ENCODE results near the gene POU2F2. TPM values are rescaled to one million over a fixed set of nuclear protein-coding genes. Genes with fewer than 3 reads are reported as not detected.

Gene POU2F2
- total and polyA plus RNA-seq, 9 of the 15 experiments (the other 6 are each of a cell fraction or from before 2014, with no cell fraction given): 0.03 to 0.68 (median 0.14) TPM

DNA sequence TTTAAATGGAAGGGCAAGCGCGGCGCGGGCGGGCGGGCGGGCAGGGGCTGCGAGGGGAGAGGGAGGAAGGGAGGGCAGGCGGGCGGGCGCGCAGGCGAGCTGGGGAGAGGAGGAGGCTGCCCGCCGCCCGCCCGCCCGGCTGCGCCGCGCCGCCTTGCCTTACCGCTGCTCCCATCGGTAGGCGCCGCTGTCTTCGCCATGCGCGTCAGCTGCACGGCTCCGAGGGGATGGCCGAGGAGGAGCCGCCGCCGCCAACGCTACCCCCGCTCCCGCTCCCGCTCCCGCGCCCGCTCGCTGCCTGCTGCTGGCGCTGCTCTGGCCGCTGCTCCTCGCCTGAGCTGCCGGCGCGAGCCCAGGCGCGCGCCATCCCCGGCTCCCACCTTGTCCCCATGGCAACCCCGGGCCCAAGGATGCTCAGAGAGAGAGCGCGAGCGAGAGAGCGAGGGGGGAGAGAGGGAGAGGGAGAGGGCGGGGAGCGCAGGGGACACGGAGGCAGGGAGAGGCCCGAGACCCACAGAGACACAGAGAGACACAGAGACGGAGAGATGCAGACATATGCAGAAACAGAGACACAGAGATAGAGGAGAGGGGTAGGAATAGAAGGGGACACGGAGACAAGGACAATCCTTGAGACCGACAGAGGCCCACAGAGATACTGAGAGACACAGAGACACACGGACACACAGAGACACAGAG, 44.9 kb upstream of the POU2F2 start (continued):
- TF ChIP-seq CREB1 (IDR thresholded peaks at IDR 0.05) (0 out of 2 replicates have a peak, but pooled peaks have one; percentile 23), CREB1 (CRISPR knock-in tag; IDR thresholded peaks at IDR 0.05) (peak; percentile 47; the same call in 1 of the 2 replicates), ZNF551 (CRISPR knock-in tag; IDR thresholded peaks at IDR 0.05) (no peak), ZNF583 (CRISPR knock-in tag; IDR thresholded peaks at IDR 0.05) (no peak), HNRNPL (IDR thresholded peaks at IDR 0.05; ENCODE audit: low read depth, low read length) (0 out of 2 replicates have a peak, but pooled peaks have one; percentile 23), ARID1B (IDR thresholded peaks at IDR 0.05) (no peak), RBM22 (IDR thresholded peaks at IDR 0.05; ENCODE audit: low read depth, low read length, poor library complexity, severe bottlenecking) (peak; percentile 34), ATF1 (CRISPR knock-in tag; IDR thresholded peaks at IDR 0.05) (no peak), ATF1 (tag; IDR thresholded peaks at IDR 0.05) (0 out of 2 replicates have a peak, but pooled peaks have one; percentile 12), ZNF445 (CRISPR knock-in tag; IDR thresholded peaks at IDR 0.05; ENCODE audit: low read depth) (no peak), ZNF133 (CRISPR knock-in tag; IDR thresholded peaks at IDR 0.05) (no peak), ZNF584 (CRISPR knock-in tag; IDR thresholded peaks at IDR 0.05; ENCODE audit: low read depth) (no peak), FOXJ2 (tag; IDR thresholded peaks at IDR 0.05) (no peak)
- TF ChIP-seq, protein P1, sequence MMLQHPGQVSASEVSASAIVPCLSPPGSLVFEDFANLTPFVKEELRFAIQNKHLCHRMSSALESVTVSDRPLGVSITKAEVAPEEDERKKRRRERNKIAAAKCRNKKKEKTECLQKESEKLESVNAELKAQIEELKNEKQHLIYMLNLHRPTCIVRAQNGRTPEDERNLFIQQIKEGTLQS (IDR thresholded peaks at IDR 0.05): no peak
- TF ChIP-seq, protein P1 (CRISPR knock-in tag; conservative IDR thresholded peaks at IDR 0.05): no peak
- TF ChIP-seq, protein P2, sequence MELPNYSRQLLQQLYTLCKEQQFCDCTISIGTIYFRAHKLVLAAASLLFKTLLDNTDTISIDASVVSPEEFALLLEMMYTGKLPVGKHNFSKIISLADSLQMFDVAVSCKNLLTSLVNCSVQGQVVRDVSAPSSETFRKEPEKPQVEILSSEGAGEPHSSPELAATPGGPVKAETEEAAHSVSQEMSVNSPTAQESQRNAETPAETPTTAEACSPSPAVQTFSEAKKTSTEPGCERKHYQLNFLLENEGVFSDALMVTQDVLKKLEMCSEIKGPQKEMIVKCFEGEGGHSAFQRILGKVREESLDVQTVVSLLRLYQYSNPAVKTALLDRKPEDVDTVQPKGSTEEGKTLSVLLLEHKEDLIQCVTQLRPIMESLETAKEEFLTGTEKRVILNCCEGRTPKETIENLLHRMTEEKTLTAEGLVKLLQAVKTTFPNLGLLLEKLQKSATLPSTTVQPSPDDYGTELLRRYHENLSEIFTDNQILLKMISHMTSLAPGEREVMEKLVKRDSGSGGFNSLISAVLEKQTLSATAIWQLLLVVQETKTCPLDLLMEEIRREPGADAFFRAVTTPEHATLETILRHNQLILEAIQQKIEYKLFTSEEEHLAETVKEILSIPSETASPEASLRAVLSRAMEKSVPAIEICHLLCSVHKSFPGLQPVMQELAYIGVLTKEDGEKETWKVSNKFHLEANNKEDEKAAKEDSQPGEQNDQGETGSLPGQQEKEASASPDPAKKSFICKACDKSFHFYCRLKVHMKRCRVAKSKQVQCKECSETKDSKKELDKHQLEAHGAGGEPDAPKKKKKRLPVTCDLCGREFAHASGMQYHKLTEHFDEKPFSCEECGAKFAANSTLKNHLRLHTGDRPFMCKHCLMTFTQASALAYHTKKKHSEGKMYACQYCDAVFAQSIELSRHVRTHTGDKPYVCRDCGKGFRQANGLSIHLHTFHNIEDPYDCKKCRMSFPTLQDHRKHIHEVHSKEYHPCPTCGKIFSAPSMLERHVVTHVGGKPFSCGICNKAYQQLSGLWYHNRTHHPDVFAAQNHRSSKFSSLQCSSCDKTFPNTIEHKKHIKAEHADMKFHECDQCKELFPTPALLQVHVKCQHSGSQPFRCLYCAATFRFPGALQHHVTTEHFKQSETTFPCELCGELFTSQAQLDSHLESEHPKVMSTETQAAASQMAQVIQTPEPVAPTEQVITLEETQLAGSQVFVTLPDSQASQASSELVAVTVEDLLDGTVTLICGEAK (IDR thresholded peaks at IDR 0.05): no peak
- TF ChIP-seq, protein P2 (CRISPR knock-in tag; IDR thresholded peaks at IDR 0.05): no peak
- TF ChIP-seq, protein P3, sequence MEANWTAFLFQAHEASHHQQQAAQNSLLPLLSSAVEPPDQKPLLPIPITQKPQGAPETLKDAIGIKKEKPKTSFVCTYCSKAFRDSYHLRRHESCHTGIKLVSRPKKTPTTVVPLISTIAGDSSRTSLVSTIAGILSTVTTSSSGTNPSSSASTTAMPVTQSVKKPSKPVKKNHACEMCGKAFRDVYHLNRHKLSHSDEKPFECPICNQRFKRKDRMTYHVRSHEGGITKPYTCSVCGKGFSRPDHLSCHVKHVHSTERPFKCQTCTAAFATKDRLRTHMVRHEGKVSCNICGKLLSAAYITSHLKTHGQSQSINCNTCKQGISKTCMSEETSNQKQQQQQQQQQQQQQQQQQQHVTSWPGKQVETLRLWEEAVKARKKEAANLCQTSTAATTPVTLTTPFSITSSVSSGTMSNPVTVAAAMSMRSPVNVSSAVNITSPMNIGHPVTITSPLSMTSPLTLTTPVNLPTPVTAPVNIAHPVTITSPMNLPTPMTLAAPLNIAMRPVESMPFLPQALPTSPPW (CRISPR knock-in tag; IDR thresholded peaks at IDR 0.05): peak; percentile 62

Data from K562 (cell line).